ENCODE results near the gene SULT4A1. TPM values are rescaled to one million over a fixed set of nuclear protein-coding genes. Genes with fewer than 3 reads are reported as not detected.

The SULT4A1 gene
- total and polyA plus RNA-seq, 12 donors: 0.19 to 1.2 (median 0.29) TPM; not detected in 2

- ATAC-seq: peak; percentile 69 to 86 (median 78)
- TF ChIP-seq CTCF (IDR thresholded peaks at IDR 0.05): peak in 8 of 9 donors; percentile 12 to 70 (median 48)
- 36% methylated on average over 20 of the region's 20 CpGs for WGBS, 2 donors
- H3K4me3 ChIP-seq: peak overlapping the region in 3 of 10 donors; percentile 4 to 13 (median 8)
- no peaks in the 10 kb centered on the region for H3K36me3 ChIP-seq
- H3K9me3 ChIP-seq: no peaks in the 10 kb centered on the region
- intact Hi-C loops (cut with DNase I): loop anchor here in 5 of 10 donors (5.0 to 10.0 kb wide), 3 partner anchors 434 to 444 kb away; no protein-coding TSS in a partner anchor
- peak; percentile 82 to 87 for DNase-seq
- peaks cover 0 to 26% (median 10%) of the 10 kb centered on the region in 7 donors for H3K27me3 ChIP-seq
- H3K27ac ChIP-seq: peak overlapping the region; percentile 23 to 90 (median 77)
- H3K4me1 ChIP-seq: peaks cover 11 to 28% (median 17%) of the 10 kb centered on the region in 9 donors
Measured at GRCh38 chr22:43828998-43829782, 33.1 kb downstream of the SULT4A1 start.

GRCh38 chr22:43828725-43828997, 33.7 kb downstream of the SULT4A1 start:
- TF ChIP-seq CTCF (IDR thresholded peaks at IDR 0.05): no peak
- H3K27ac ChIP-seq: peak overlapping the region in 7 of 10 donors; percentile 40 to 90 (median 85)
- H3K4me1 ChIP-seq: peaks cover 11 to 28% (median 17%) of the 10 kb centered on the region in 9 donors
- 69 to 76% methylated on average over 6 of the region's 6 CpGs for WGBS, 2 donors
- intact Hi-C loops (cut with DNase I): loop anchor here in 5 of 10 donors (5.0 to 10.0 kb wide), 3 partner anchors 434 to 444 kb away; no protein-coding TSS in a partner anchor
- H3K27me3 ChIP-seq: peaks cover 0 to 29% (median 13%) of the 10 kb centered on the region in 7 donors
- H3K36me3 ChIP-seq: no peaks in the 10 kb centered on the region
- H3K4me3 ChIP-seq: peak overlapping the region in 1 of 10 donors; percentile 4
- no peak for DNase-seq
- peak in 2 of 8 donors; percentile 3 to 4 for ATAC-seq
- no peaks in the 10 kb centered on the region for H3K9me3 ChIP-seq

- H3K9me3 ChIP-seq: no peaks in the 10 kb centered on the region
- no peaks in the 10 kb centered on the region for H3K36me3 ChIP-seq
- H3K4me3 ChIP-seq: no peak overlapping the region
- H3K4me1 ChIP-seq: peaks cover 11 to 28% (median 17%) of the 10 kb centered on the region in 9 donors
- peaks cover 0 to 32% (median 13%) of the 10 kb centered on the region in 7 donors for H3K27me3 ChIP-seq
- no peak for ATAC-seq
- WGBS, 2 donors: 85 to 87% methylated on average over 16 of the region's 16 CpGs
- no peak for DNase-seq
- intact Hi-C loops (cut with DNase I): loop anchor here in 6 of 10 donors (2.0 to 10.0 kb wide), 4 partner anchors 433 to 443 kb away; no protein-coding TSS in a partner anchor
- peak overlapping the region in 4 of 10 donors; percentile 74 to 90 (median 87) for H3K27ac ChIP-seq
- TF ChIP-seq CTCF (IDR thresholded peaks at IDR 0.05): no peak
Measured at GRCh38 chr22:43827926-43828724, 34.2 kb downstream of the SULT4A1 start.

All from heart right ventricle (tissue), 16 donors.